Esophagus squamous epithelium (tissue), 5 donors: ENCODE measurements around the gene SCN4B. TPM values are rescaled to one million over a fixed set of nuclear protein-coding genes. Genes with fewer than 3 reads are reported as not detected.

Experiments used
- DNase-seq: peaks from one replicate; lab custom pipeline; 2025; lab: John Stamatoyannopoulos, UW
- H3K27ac ChIP-seq, 4 donors: fragments of 200-600 bp; sonication (generic); one replicate each; pipeline ENCODE4 v1.5.1; 2016 to 2019; ENCODE audit warnings: mild to moderate bottlenecking in 1 of 4
- H3K27me3 ChIP-seq, 4 donors: fragments of 200-600 bp; sonication (generic); 1 replicate in 3 of 4; 2 replicates in 1 of 4; pipeline versions ENCODE4 v1.5.1 to v1.6.0; 2017 to 2021; ENCODE audit warnings: antibody characterized with exemption in 1 of 4
- H3K36me3 ChIP-seq, 3 donors: fragments of 200-600 bp; sonication (generic); one replicate each; pipeline ENCODE4 v1.5.1; 2016 to 2019
- H3K4me1 ChIP-seq, 3 donors: fragments of 200-600 bp; sonication (generic); one replicate each; pipeline ENCODE4 v1.5.1; 2017 to 2019
- H3K4me3 ChIP-seq, 4 donors: fragments of 200-600 bp; sonication (generic); 1 replicate in 3 of 4; 2 replicates in 1 of 4; pipeline ENCODE4 v1.5.1; 2016 to 2019; ENCODE audit warnings: mild to moderate bottlenecking in 2 of 4, moderate library complexity in 1 of 4
- H3K9me3 ChIP-seq, 3 donors: fragments of 200-600 bp; sonication (generic); one replicate each; pipeline ENCODE4 v1.5.1; 2016 to 2019
- POLR2A ChIP-seq, 4 donors: fragments of 450-650 bp; IDR thresholded peaks; one replicate each; pipeline ENCODE4 v1.6.1; 2017; ENCODE audit warnings: antibody characterized with exemption in 4 of 4, mild to moderate bottlenecking in 4 of 4, moderate library complexity in 3 of 4
- WGBS, 2 donors: methylation state at CpG; one replicate each; pipeline ENCODE4 v1.1.5; 2018; 5-methylcytosine and 5-hydroxymethylcytosine counted together
- intact Hi-C: fragments of 100-400 bp; cut with DNase I; formaldehyde crosslinking; loops from one replicate; pipeline ENCODE4 v1.15.0; 2022
- total RNA-seq, 4 donors: library from RNA; depleted of rRNA; stranded (reverse); fragments of >200 nt; gene quantifications; one replicate each; pipeline ENCODE4 v1.1.0, GENCODE V29; 2016
- TF ChIP-seq, protein P1 (sequence below), 6 experiments: fragments of 450-650 bp in 4 of 6; fragments of 200-600 bp in 2 of 6; sonication (generic) in 2 of 6; IDR thresholded peaks; one replicate each; pipeline ENCODE4 v1.5.1; 2016 to 2019; ENCODE audit warnings: antibody characterized with exemption in 6 of 6, mild to moderate bottlenecking in 4 of 6, moderate library complexity in 4 of 6
- donor health status: DM: yes; HTN: yes; CAD: no.

SCN4B gene
- total RNA-seq, 4 donors from 2014 or later, result 0.87 to 4.2 (median 1.3) TPM

DNA sequence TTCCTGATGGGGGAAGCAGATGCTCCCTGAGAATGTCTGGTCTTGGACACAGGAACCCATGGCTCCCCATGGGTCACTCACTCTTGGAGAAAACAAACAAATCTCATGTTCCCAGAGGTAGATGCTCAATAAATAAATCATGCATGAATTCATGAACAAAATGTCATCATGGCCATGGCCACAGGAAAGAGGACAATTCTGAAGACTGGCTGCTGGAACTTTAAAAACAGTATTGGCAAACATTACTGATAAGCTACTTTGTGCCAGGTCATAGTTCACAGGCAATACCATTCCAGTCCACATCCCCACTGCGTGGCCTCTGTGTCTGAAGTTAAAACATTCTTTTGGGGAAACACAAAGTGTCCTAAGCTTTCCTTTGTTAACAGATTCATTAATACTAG is 56.7 kb downstream of the SCN4B start:
- Histone ChIP-seq H3K4me3 (no peak overlapping the region), H3K9me3 (no peaks in the 10 kb centered on the region), H3K36me3 (peaks cover 9 to 64% (median 19%) of the 10 kb centered on the region in 3 donors), H3K27ac (no peak overlapping the region), H3K4me1 (peaks cover 0 to 30% (median 12%) of the 10 kb centered on the region in 3 donors), H3K27me3 (peaks cover 0 to 1% (median 0%) of the 10 kb centered on the region in 4 donors)
- no peak for TF ChIP-seq POLR2A (IDR thresholded peaks at IDR 0.05)
- TF ChIP-seq, protein P1, sequence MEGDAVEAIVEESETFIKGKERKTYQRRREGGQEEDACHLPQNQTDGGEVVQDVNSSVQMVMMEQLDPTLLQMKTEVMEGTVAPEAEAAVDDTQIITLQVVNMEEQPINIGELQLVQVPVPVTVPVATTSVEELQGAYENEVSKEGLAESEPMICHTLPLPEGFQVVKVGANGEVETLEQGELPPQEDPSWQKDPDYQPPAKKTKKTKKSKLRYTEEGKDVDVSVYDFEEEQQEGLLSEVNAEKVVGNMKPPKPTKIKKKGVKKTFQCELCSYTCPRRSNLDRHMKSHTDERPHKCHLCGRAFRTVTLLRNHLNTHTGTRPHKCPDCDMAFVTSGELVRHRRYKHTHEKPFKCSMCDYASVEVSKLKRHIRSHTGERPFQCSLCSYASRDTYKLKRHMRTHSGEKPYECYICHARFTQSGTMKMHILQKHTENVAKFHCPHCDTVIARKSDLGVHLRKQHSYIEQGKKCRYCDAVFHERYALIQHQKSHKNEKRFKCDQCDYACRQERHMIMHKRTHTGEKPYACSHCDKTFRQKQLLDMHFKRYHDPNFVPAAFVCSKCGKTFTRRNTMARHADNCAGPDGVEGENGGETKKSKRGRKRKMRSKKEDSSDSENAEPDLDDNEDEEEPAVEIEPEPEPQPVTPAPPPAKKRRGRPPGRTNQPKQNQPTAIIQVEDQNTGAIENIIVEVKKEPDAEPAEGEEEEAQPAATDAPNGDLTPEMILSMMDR (IDR thresholded peaks at IDR 0.05), result no peak
- 25 to 43% methylated on average over 1 of the region's 1 CpG for WGBS, 2 donors
- DNase-seq, result no peak
- intact Hi-C loops, result no loop called here

DNA sequence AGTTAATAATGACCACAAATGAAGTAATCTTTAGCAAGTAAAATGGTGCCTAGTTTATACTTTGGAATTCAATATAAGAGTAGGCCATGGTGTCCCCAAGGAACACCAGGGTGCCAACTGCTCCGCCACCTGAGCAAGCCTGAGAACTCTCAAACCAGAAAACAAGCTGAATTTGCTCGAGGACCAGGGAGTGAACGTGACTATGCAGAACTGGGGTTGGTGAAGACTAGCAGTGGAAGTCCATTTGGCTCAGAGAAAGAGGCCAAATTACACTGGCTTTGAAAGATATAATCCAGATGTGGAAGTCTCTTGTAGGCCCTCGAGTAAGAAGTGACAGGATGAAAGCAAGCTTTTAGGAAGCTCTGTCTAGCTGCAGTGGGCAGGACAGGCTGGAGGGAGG is 57.1 kb downstream of the SCN4B start:
- WGBS, 2 donors, result 68 to 71% methylated on average over 3 to 4 of the region's 4 CpGs
- TF ChIP-seq, protein P1 (IDR thresholded peaks at IDR 0.05), result no peak
- no peak for TF ChIP-seq POLR2A (IDR thresholded peaks at IDR 0.05)
- H3K27ac ChIP-seq, result no peak overlapping the region

GRCh38 chr11:118092907-118093571 is 59.6 kb downstream of the SCN4B start:
- Histone ChIP-seq H3K4me3 (no peak overlapping the region), H3K27ac (no peak overlapping the region), H3K27me3 (peaks cover 0 to 2% (median 0%) of the 10 kb centered on the region in 4 donors), H3K9me3 (no peaks in the 10 kb centered on the region), H3K36me3 (peaks cover 9 to 35% (median 19%) of the 10 kb centered on the region in 3 donors), H3K4me1 (peaks cover 5 to 47% (median 12%) of the 10 kb centered on the region in 3 donors)
- no peak for TF ChIP-seq POLR2A (IDR thresholded peaks at IDR 0.05)
- TF ChIP-seq, protein P1 (IDR thresholded peaks at IDR 0.05), result no peak
- intact Hi-C loops, result no loop called here
- no peak for DNase-seq
- 57 to 80% methylated on average over 2 to 4 of the region's 8 CpGs for WGBS, 2 donors

More for the DNA sequence above, 57.1 kb downstream of the SCN4B start:
- intact Hi-C loops, result no loop called here
- DNase-seq, result no peak
- peaks cover 0 to 35% (median 12%) of the 10 kb centered on the region in 3 donors for H3K4me1 ChIP-seq
- H3K27me3 ChIP-seq, result peaks cover 0 to 2% (median 0%) of the 10 kb centered on the region in 4 donors
- H3K9me3 ChIP-seq, result no peaks in the 10 kb centered on the region
- no peak overlapping the region for H3K4me3 ChIP-seq
- peaks cover 9 to 59% (median 19%) of the 10 kb centered on the region in 3 donors for H3K36me3 ChIP-seq

DNA sequence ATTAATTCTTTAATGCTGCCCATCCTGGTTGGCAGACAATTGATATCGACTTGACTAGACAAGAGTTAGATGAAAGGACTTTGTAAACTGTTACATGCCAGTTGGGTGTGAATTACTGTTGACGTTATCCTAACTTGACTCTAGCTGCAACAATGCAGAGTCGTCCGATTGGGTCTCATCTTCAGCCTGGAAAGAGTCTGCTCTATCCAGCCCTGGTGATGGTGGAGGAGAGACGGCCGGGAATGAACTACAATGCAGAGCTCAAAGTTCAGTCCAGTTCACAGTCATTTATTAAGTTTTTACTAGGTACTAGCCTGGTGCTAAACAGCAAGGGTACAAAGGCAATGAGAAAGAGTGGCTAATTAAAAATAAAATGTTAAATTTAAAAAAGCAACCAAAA is 60.9 kb downstream of the SCN4B start:
- intact Hi-C loops, result no loop called here
- H3K9me3 ChIP-seq, result peaks cover 0 to 13% (median 0%) of the 10 kb centered on the region in 3 donors
- H3K27me3 ChIP-seq, result peaks cover 0 to 2% (median 0%) of the 10 kb centered on the region in 4 donors
- 39 to 41% methylated on average over 6 of the region's 6 CpGs for WGBS, 2 donors
- DNase-seq, result no peak
- no peak for TF ChIP-seq POLR2A (IDR thresholded peaks at IDR 0.05)
- TF ChIP-seq, protein P1 (IDR thresholded peaks at IDR 0.05), result no peak
- H3K36me3 ChIP-seq, result peaks cover 9 to 37% (median 19%) of the 10 kb centered on the region in 3 donors
- H3K4me3 ChIP-seq, result no peak overlapping the region
- no peak overlapping the region for H3K27ac ChIP-seq
- H3K4me1 ChIP-seq, result peaks cover 9 to 60% (median 12%) of the 10 kb centered on the region in 3 donors

DNA sequence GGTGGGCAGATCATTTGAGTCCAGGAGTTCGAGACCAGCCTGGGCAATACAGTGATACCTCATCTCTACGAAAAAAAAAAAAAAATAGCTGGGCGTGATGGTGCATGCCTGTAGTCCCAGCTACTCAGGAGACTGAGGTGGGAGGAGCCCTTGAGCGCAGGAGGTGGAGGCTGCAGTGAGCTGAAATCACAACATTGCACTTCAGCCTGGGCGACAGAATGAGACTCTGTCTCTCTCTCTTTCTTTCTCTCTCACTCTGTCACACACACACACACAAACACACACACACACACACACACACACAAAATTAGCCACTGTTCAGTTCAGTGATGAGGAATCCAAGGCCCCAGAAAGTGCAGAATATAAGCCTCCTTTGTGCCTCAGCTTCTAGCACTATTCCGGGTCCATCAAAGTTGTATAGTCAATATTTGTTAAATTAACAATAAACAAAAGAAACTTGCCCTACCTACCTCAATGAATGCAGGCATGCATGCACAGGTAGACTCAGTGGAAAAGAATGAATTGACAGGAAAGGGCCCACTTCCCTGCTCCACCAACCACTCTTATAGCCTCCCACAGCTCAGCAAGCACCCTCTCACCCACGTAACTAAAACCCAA is 62.0 kb downstream of the SCN4B start:
- no peak for DNase-seq
- Histone ChIP-seq H3K4me3 (no peak overlapping the region), H3K27me3 (peaks cover 0 to 2% (median 0%) of the 10 kb centered on the region in 4 donors), H3K4me1 (peaks cover 9 to 65% (median 12%) of the 10 kb centered on the region in 3 donors), H3K36me3 (peaks cover 3 to 39% (median 13%) of the 10 kb centered on the region in 3 donors), H3K9me3 (peaks cover 0 to 14% (median 0%) of the 10 kb centered on the region in 3 donors), H3K27ac (no peak overlapping the region)
- WGBS, 2 donors, result 52 to 62% methylated on average over 5 to 7 of the region's 7 CpGs
- TF ChIP-seq POLR2A (IDR thresholded peaks at IDR 0.05), result no peak
- TF ChIP-seq, protein P1 (IDR thresholded peaks at IDR 0.05), result no peak
- intact Hi-C loops, result no loop called here
